Measurements from ENCODE around the gene RFTN1.

RFTN1 gene

GRCh38 chr3:16444344-16444743 lies 69.2 kb downstream of the RFTN1 start:
- TF ChIP-seq TCF4 (CRISPR knock-in tag; IDR thresholded peaks at IDR 0.05; ENCODE audit: borderline replicate concordance) (no peak), TOX (CRISPR knock-in tag; IDR thresholded peaks at IDR 0.05; ENCODE audit: borderline replicate concordance) (no peak), POU6F1 (CRISPR knock-in tag; IDR thresholded peaks at IDR 0.05; ENCODE audit: borderline replicate concordance, low read depth) (no peak), CSDC2 (CRISPR knock-in tag; IDR thresholded peaks at IDR 0.05) (no peak), TSHZ2 (CRISPR knock-in tag; IDR thresholded peaks at IDR 0.05) (no peak), ZC3H10 (CRISPR knock-in tag; IDR thresholded peaks at IDR 0.05) (no peak), ZFP30 (CRISPR knock-in tag; IDR thresholded peaks at IDR 0.05) (no peak), OSR1 (CRISPR knock-in tag; IDR thresholded peaks at IDR 0.05) (no peak), PPARA (CRISPR knock-in tag; IDR thresholded peaks at IDR 0.05; ENCODE audit: borderline replicate concordance) (no peak), ZNF70 (CRISPR knock-in tag; IDR thresholded peaks at IDR 0.05) (no peak), CREB5 (CRISPR knock-in tag; IDR thresholded peaks at IDR 0.05; ENCODE audit: low read depth) (no peak), RARB (CRISPR knock-in tag; IDR thresholded peaks at IDR 0.05) (no peak), GLIS3 (CRISPR knock-in tag; IDR thresholded peaks at IDR 0.05) (no peak), ZFP3 (CRISPR knock-in tag; IDR thresholded peaks at IDR 0.05) (no peak), ESRRG (CRISPR knock-in tag; IDR thresholded peaks at IDR 0.05) (no peak), ZNF8 (CRISPR knock-in tag; IDR thresholded peaks at IDR 0.05) (no peak), ZNF565 (CRISPR knock-in tag; conservative IDR thresholded peaks at IDR 0.05; ENCODE audit: low read depth) (no peak), ARNTL (CRISPR knock-in tag; IDR thresholded peaks at IDR 0.05; ENCODE audit: borderline replicate concordance, low read depth) (no peak), SNAI2 (CRISPR knock-in tag; IDR thresholded peaks at IDR 0.05) (no peak), PATZ1 (CRISPR knock-in tag; IDR thresholded peaks at IDR 0.05; ENCODE audit: borderline replicate concordance) (no peak)

GRCh38 chr3:16442730-16443129 lies 70.8 kb downstream of the RFTN1 start:
- ATAC-seq: no peak
- TF ChIP-seq ARNTL (CRISPR knock-in tag; IDR thresholded peaks at IDR 0.05; ENCODE audit: borderline replicate concordance, low read depth): no peak
- TF ChIP-seq CSRNP3 (CRISPR knock-in tag; IDR thresholded peaks at IDR 0.05): no peak
- TF ChIP-seq ZFP30 (CRISPR knock-in tag; IDR thresholded peaks at IDR 0.05): no peak
- TF ChIP-seq OSR1 (CRISPR knock-in tag; IDR thresholded peaks at IDR 0.05): no peak
- peak; percentile 93 for TF ChIP-seq ZNF8 (CRISPR knock-in tag; IDR thresholded peaks at IDR 0.05)
- no peak for TF ChIP-seq PATZ1 (CRISPR knock-in tag; IDR thresholded peaks at IDR 0.05; ENCODE audit: borderline replicate concordance)
- TF ChIP-seq ZFP3 (CRISPR knock-in tag; IDR thresholded peaks at IDR 0.05): no peak

More at GRCh38 chr3:16444344-16444743, 69.2 kb downstream of the RFTN1 start:
- no peak for ATAC-seq
